Trophoblast cell (in vitro differentiated cells and primary cell): ENCODE results near the gene GRIK4.

Experiments used
- DNase-seq, 2 donors: peaks; one replicate each; pipeline ENCODE4 v3.0.0-alpha.2; 2016
- H2AFZ ChIP-seq: 2 replicates; pipeline ENCODE4 v1.6.1; 2013; ENCODE audit warnings: low read length, moderate library complexity, mild to moderate bottlenecking; ENCODE audit not compliant: insufficient read depth, poor library complexity
- H2AK5ac ChIP-seq: 2 replicates; pipeline ENCODE4 v1.6.1; 2013; ENCODE audit warnings: mild to moderate bottlenecking, low read length
- H2BK120ac ChIP-seq: 2 replicates; pipeline ENCODE4 v1.6.1; 2013; ENCODE audit warnings: low read length, mild to moderate bottlenecking, moderate library complexity; ENCODE audit not compliant: insufficient read depth, poor library complexity
- H2BK12ac ChIP-seq: 2 replicates; pipeline ENCODE4 v1.6.1; 2013; ENCODE audit warnings: mild to moderate bottlenecking, low read length, moderate library complexity
- H2BK5ac ChIP-seq: 2 replicates; pipeline ENCODE4 v1.6.1; 2013; ENCODE audit warnings: low read length, low read depth, moderate library complexity, mild to moderate bottlenecking; ENCODE audit not compliant: poor library complexity
- H3K14ac ChIP-seq: 2 replicates; pipeline ENCODE4 v1.6.1; 2013; ENCODE audit warnings: mild to moderate bottlenecking, low read length
- H3K18ac ChIP-seq: 2 replicates; pipeline ENCODE4 v1.6.1; 2013; ENCODE audit warnings: mild to moderate bottlenecking, low read length
- H3K23ac ChIP-seq: 2 replicates; pipeline ENCODE4 v1.6.1; 2013; ENCODE audit warnings: low read length
- H3K27ac ChIP-seq: 2 replicates; pipeline ENCODE4 v1.5.1; 2013; ENCODE audit warnings: low read depth, mild to moderate bottlenecking, inconsistent platforms, low read length, moderate library complexity
- H3K27me3 ChIP-seq: 2 replicates; pipeline ENCODE4 v1.6.1; 2013; ENCODE audit warnings: inconsistent platforms, mild to moderate bottlenecking, low read length, moderate library complexity; ENCODE audit not compliant: insufficient read depth
- H3K36me3 ChIP-seq, 2 experiments: 1 replicate in 1 of 2; 2 replicates in 1 of 2; pipeline ENCODE4 v1.6.1; 2013; ENCODE audit warnings: low read length in 2 of 2, mild to moderate bottlenecking in 2 of 2, moderate library complexity in 1 of 2; ENCODE audit not compliant: insufficient read depth in 2 of 2, control insufficient read depth in 1 of 2
- H3K4ac ChIP-seq: 2 replicates; pipeline ENCODE4 v1.6.1; 2013; ENCODE audit warnings: low read depth, mild to moderate bottlenecking, low read length, moderate library complexity
- H3K4me1 ChIP-seq, 2 experiments: 1 replicate in 1 of 2; 2 replicates in 1 of 2; pipeline ENCODE4 v1.6.1; 2013; ENCODE audit warnings: low read length in 2 of 2, mild to moderate bottlenecking in 2 of 2, moderate library complexity in 1 of 2; ENCODE audit not compliant: insufficient read depth in 2 of 2, control insufficient read depth in 1 of 2
- H3K4me2 ChIP-seq: 2 replicates; pipeline ENCODE4 v1.6.1; 2013; ENCODE audit warnings: inconsistent platforms, mild to moderate bottlenecking, low read length, moderate library complexity
- H3K4me3 ChIP-seq: 2 replicates; pipeline ENCODE4 v1.5.1; 2013; ENCODE audit warnings: mild to moderate bottlenecking, low read depth, low read length, inconsistent platforms
- H3K79me1 ChIP-seq: one replicate; pipeline ENCODE4 v1.6.1; 2013; ENCODE audit warnings: low read length
- H3K79me2 ChIP-seq: 2 replicates; pipeline ENCODE4 v1.6.1; 2013; ENCODE audit warnings: low read length, mild to moderate bottlenecking; ENCODE audit not compliant: control insufficient read depth, insufficient read depth, poor library complexity
- H3K9ac ChIP-seq: 2 replicates; pipeline ENCODE4 v1.6.1; 2013; ENCODE audit warnings: mild to moderate bottlenecking, low read length
- H3K9me3 ChIP-seq: 2 replicates; pipeline ENCODE4 v1.6.1; 2013; ENCODE audit warnings: low read depth, mild to moderate bottlenecking, control low read depth, inconsistent platforms, low read length; ENCODE audit not compliant: insufficient read depth
- H4K12ac ChIP-seq: 2 replicates; pipeline ENCODE4 v1.6.1; 2013; ENCODE audit warnings: low read depth, mild to moderate bottlenecking, low read length, moderate library complexity
- H4K8ac ChIP-seq: 2 replicates; pipeline ENCODE4 v1.6.1; 2013; ENCODE audit warnings: low read depth, mild to moderate bottlenecking, low read length, moderate library complexity
- H4K91ac ChIP-seq: one replicate; pipeline ENCODE4 v1.6.1; 2013; ENCODE audit warnings: low read depth, mild to moderate bottlenecking, low read length, moderate library complexity
- WGBS: extraction: QIAGEN DNeasy Blood & Tissue Kit; methylation state at CpG from one replicate; pipeline ENCODE4 v1.1.7; 2013; ENCODE audit warnings: missing lambda C conversion rate; ENCODE audit not compliant: insufficient read length, insufficient coverage; ENCODE audit errors: extremely low coverage; 5-methylcytosine and 5-hydroxymethylcytosine counted together

GRIK4 gene

DNA sequence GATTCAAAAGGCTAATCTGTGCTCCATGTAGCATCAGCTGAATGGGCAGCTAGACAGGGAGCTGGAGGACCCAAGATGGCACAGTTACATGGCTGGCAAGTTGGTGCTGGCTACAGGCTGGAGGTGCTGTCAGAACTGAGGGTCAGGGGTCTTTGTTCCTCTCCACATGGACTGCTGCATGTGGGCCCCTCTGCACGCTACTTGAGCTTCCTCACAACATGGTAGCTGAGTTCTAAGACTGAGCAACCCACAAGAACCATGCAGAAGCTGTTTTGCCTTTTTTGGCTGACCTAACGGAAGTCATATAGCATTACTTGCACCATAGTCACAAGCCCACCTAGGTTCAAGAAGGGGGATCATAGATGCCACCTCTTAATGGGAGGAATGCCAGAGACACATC, 196.1 kb downstream of the GRIK4 start:
- peaks cover 6 to 7% of the 10 kb centered on the region in 2 experiments for H3K4me1 ChIP-seq

DNA sequence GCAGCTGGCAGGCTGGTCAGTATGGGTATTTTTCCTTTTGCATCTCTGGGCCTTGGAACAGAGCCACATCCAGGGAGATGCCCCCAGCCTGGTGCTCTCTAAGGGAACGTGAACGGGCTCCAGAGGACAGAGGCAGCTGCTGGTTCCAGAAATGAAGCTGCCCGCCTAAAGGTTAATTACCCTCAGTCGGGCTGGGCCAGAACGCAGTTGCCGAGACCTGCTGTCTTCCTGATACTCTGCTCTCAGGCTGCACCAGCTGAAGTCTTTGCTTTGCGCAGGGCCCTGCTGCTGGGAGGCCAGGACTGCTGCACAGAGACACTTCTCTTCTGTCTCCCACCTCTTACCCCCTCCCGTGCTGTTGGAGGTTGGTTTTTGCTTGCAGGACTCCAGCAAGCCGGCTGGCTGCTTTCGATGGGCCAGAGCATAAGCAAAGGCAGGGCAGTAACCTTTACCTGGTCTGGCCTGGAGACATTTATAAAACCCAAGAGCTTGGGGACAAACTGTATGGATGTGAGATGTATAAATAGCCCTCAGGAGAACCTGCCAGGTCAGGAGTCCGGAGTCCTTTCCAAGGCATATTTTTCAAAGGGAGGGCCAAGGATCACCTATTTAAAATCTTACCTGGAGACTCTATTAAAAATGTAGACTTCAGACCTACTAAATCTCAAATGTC, 197.1 kb downstream of the GRIK4 start:
- Histone ChIP-seq H3K18ac (no peak overlapping the region), H3K9me3 (peaks cover 5% of the 10 kb centered on the region), H3K9ac (no peak overlapping the region), H3K36me3 (no peaks in the 10 kb centered on the region), H3K79me1 (no peaks in the 10 kb centered on the region), H3K14ac (no peak overlapping the region), H3K4me2 (no peak overlapping the region), H3K4ac (no peak overlapping the region), H3K79me2 (no peaks in the 10 kb centered on the region), H3K27ac (no peak overlapping the region), H3K23ac (no peak overlapping the region), H3K27me3 (peaks cover 6% of the 10 kb centered on the region), H3K4me1 (peaks cover 6 to 7% of the 10 kb centered on the region in 2 experiments), H4K8ac (no peak overlapping the region), H2BK12ac (no peak overlapping the region), H4K91ac (no peak overlapping the region), H2AFZ (no peak overlapping the region), H3K4me3 (no peak overlapping the region), H4K12ac (no peak overlapping the region), H2BK5ac (no peak overlapping the region), H2BK120ac (no peak overlapping the region), H2AK5ac (no peak overlapping the region)
- no CpG with 5 or more reads among the region's 11 CpGs for WGBS
- no peak for DNase-seq

More for the DNA sequence above, 196.1 kb downstream of the GRIK4 start:
- Histone ChIP-seq H3K23ac (no peak overlapping the region), H3K9me3 (peaks cover 5% of the 10 kb centered on the region), H3K79me1 (no peaks in the 10 kb centered on the region), H2BK12ac (no peak overlapping the region), H2AK5ac (no peak overlapping the region), H3K4me3 (no peak overlapping the region), H2AFZ (no peak overlapping the region), H3K27me3 (peaks cover 6% of the 10 kb centered on the region), H3K79me2 (no peaks in the 10 kb centered on the region), H3K36me3 (no peaks in the 10 kb centered on the region), H2BK5ac (no peak overlapping the region), H4K8ac (no peak overlapping the region), H4K12ac (no peak overlapping the region), H3K18ac (no peak overlapping the region), H2BK120ac (no peak overlapping the region), H3K4me2 (no peak overlapping the region), H3K14ac (no peak overlapping the region), H4K91ac (no peak overlapping the region), H3K9ac (no peak overlapping the region), H3K27ac (no peak overlapping the region), H3K4ac (no peak overlapping the region)
- no CpG with 5 or more reads among the region's 2 CpGs for WGBS
- no peak for DNase-seq

DNA sequence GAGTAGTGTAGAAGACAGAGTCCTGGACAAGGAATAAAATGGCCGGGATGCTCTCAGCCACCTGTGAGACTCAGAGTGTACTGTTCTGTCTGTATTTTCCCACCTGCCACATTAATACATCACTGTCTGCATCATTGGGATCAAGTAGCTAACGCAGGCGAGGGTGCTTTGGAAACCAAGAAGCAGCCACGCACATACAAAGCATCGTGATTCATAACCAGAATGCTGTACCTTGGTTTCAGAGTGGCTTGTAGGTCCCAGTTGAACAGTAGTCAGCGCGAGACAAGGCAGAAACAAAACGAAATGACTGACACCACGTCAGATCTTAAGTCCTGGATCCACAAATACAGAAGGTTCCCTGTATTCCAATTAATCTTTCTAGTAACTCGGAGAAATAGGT, 198.3 kb downstream of the GRIK4 start:
- Histone ChIP-seq H3K79me1 (no peaks in the 10 kb centered on the region), H3K9me3 (peaks cover 5% of the 10 kb centered on the region), H4K8ac (no peak overlapping the region), H3K27me3 (peaks cover 6% of the 10 kb centered on the region), H3K27ac (no peak overlapping the region), H2AFZ (no peak overlapping the region), H3K9ac (no peak overlapping the region), H3K4me2 (no peak overlapping the region), H3K4ac (no peak overlapping the region), H2BK120ac (no peak overlapping the region), H3K4me3 (no peak overlapping the region), H4K91ac (no peak overlapping the region), H4K12ac (no peak overlapping the region), H3K18ac (no peak overlapping the region), H2BK12ac (peak overlapping the region; percentile 26), H3K14ac (no peak overlapping the region), H3K36me3 (no peaks in the 10 kb centered on the region), H3K79me2 (no peaks in the 10 kb centered on the region), H3K23ac (no peak overlapping the region), H2AK5ac (no peak overlapping the region), H2BK5ac (no peak overlapping the region), H3K4me1 (peaks cover 6 to 7% of the 10 kb centered on the region in 2 experiments)
- no CpG with 5 or more reads among the region's 10 CpGs for WGBS
- DNase-seq, result no peak

DNA sequence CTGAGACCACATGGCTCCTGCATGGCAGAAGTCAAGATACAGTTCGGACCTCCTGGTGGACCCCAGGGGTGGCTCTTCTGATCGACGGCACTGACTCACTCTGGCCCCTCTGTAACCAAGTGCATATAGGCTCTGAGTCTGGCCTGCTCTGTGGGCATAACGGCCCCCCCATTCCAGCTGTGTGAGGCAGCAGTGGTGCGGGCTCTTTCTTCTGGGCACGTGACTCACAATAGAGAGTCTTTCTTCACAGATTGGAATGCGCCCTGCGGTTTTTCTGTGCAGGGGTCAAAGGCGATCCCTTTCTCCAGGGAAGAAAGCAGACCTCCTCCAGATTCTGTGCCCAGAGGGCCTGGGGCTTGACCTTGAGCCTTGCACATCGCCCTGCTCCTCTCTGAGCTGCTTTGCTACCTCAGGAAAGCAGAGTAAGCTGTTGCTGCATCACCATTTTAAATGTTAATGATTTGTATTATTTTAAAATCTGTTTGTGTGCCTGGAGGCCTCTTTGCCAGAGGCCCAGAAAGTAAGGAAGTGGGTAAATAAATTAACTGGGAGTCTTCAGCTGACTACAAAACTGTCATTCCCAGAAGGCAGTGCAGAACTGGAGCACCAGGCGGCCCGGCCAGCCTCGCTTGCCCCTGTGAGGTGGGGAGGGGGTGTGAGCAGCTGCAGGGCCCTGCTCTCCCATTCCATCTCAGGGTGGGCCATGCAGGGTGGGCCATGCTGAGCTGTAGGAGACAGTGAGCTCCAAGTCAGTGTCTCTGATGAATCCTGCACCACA, 199.0 kb downstream of the GRIK4 start:
- peak; percentile 47 to 64 for DNase-seq
- no peak overlapping the region for H3K4ac ChIP-seq
- H3K23ac ChIP-seq, result no peak overlapping the region
- no peak overlapping the region for H2BK5ac ChIP-seq
- no peak overlapping the region for H3K9ac ChIP-seq
- no peak overlapping the region for H3K14ac ChIP-seq
- no peak overlapping the region for H3K4me3 ChIP-seq
- peak overlapping the region; percentile 10 for H3K4me2 ChIP-seq
- no peak overlapping the region for H2BK120ac ChIP-seq
- H2AFZ ChIP-seq, result no peak overlapping the region
- H3K79me1 ChIP-seq, result no peaks in the 10 kb centered on the region
- H3K27ac ChIP-seq, result no peak overlapping the region
- peaks cover 6% of the 10 kb centered on the region for H3K27me3 ChIP-seq
- H3K36me3 ChIP-seq, result no peaks in the 10 kb centered on the region
- no peak overlapping the region for H2BK12ac ChIP-seq
- no peak overlapping the region for H4K12ac ChIP-seq
- H4K8ac ChIP-seq, result no peak overlapping the region
- WGBS, result no CpG with 5 or more reads among the region's 13 CpGs
- H3K9me3 ChIP-seq, result peaks cover 5% of the 10 kb centered on the region
- no peak overlapping the region for H2AK5ac ChIP-seq
- no peaks in the 10 kb centered on the region for H3K79me2 ChIP-seq
- no peak overlapping the region for H4K91ac ChIP-seq
- no peak overlapping the region for H3K18ac ChIP-seq
- peaks cover 6 to 7% of the 10 kb centered on the region in 2 experiments for H3K4me1 ChIP-seq
